Keratinocyte (primary cell): ENCODE data around the gene ZEB2. TPM values are rescaled to one million over a fixed set of nuclear protein-coding genes. Genes with fewer than 3 reads are reported as not detected.

Experiments used
- DNase-seq: peaks from one replicate; pipeline ENCODE4 v3.0.0-alpha.2; 2011; ENCODE audit warnings: low read depth, missing footprints, low spot score
- FAIRE-seq: peaks from 2 replicates; lab custom pipeline; 2011; peaks lifted over from hg19 to GRCh38; lab: Jason Lieb, UNC
- H2AFZ ChIP-seq: 2 replicates; pipeline ENCODE4 v1.6.0; 2012; ENCODE audit warnings: low read length, control low read depth, inconsistent platforms; ENCODE audit not compliant: control insufficient read depth
- H3K27ac ChIP-seq: 2 replicates; pipeline ENCODE4 v1.5.1; 2011; ENCODE audit warnings: low read length; ENCODE audit not compliant: control insufficient read depth, insufficient read depth
- H3K27me3 ChIP-seq: 3 replicates; pipeline ENCODE4 v1.6.0; 2011; ENCODE audit warnings: low read length; ENCODE audit not compliant: control insufficient read depth, insufficient read depth; ENCODE audit errors: extremely low read depth
- H3K36me3 ChIP-seq, 2 experiments: 2 replicates in 1 of 2; 3 replicates in 1 of 2; pipeline ENCODE4 v1.5.1; 2011; ENCODE audit warnings: low read length in 2 of 2, mild to moderate bottlenecking in 1 of 2; ENCODE audit not compliant: control insufficient read depth in 2 of 2, insufficient read depth in 2 of 2; ENCODE audit errors: extremely low read depth in 1 of 2
- H3K4me1 ChIP-seq: 3 replicates; pipeline ENCODE4 v1.5.1; 2011; ENCODE audit warnings: low read length; ENCODE audit not compliant: control insufficient read depth, insufficient read depth; ENCODE audit errors: extremely low read depth
- H3K4me2 ChIP-seq: 3 replicates; pipeline ENCODE4 v1.6.0; 2011; ENCODE audit warnings: low read depth, low read length; ENCODE audit not compliant: control insufficient read depth, insufficient read depth; ENCODE audit errors: extremely low read depth
- H3K4me3 ChIP-seq, 3 experiments: fragments of 200-600 bp in 1 of 3; sonication (generic) in 1 of 3; 2 replicates in 2 of 3; 3 replicates in 1 of 3; pipeline ENCODE4 v1.5.1; 2011 to 2016; ENCODE audit warnings: low read length in 3 of 3, mild to moderate bottlenecking in 3 of 3, control low read depth in 2 of 3, inconsistent platforms in 1 of 3, low read depth in 1 of 3, mixed read lengths in 1 of 3, mixed run types in 1 of 3, moderate library complexity in 1 of 3; ENCODE audit not compliant: control insufficient read depth in 2 of 3, insufficient read depth in 2 of 3; ENCODE audit errors: extremely low read depth in 1 of 3
- H3K79me2 ChIP-seq: 2 replicates; pipeline ENCODE4 v1.6.0; 2012; ENCODE audit warnings: low read length; ENCODE audit not compliant: control insufficient read depth, insufficient read depth
- H3K9ac ChIP-seq: 3 replicates; pipeline ENCODE4 v1.6.0; 2011; ENCODE audit warnings: low read length; ENCODE audit not compliant: control insufficient read depth, insufficient read depth; ENCODE audit errors: extremely low read depth
- H3K9me1 ChIP-seq: 3 replicates; pipeline ENCODE4 v1.6.0; 2011; ENCODE audit warnings: low read length; ENCODE audit not compliant: control insufficient read depth, insufficient read depth; ENCODE audit errors: extremely low read depth
- H3K9me3 ChIP-seq: 2 replicates; pipeline ENCODE4 v1.5.1; 2012; ENCODE audit warnings: low read depth, low read length; ENCODE audit not compliant: control insufficient read depth
- H4K20me1 ChIP-seq: 3 replicates; pipeline ENCODE4 v1.6.0; 2011; ENCODE audit warnings: low read length; ENCODE audit not compliant: control insufficient read depth, insufficient read depth; ENCODE audit errors: extremely low read depth
- CTCF ChIP-seq, 3 experiments: IDR thresholded peaks in 1 of 3; conservative IDR thresholded peaks in 1 of 3; optimal IDR thresholded peaks in 1 of 3; 2 replicates in 2 of 3; 3 replicates in 1 of 3; pipeline versions ENCODE3 to v1.5.1; 2011; ENCODE audit warnings: low read length in 3 of 3, mild to moderate bottlenecking in 3 of 3, moderate library complexity in 2 of 3, control low read depth in 1 of 3, inconsistent platforms in 1 of 3; ENCODE audit not compliant: insufficient read depth in 2 of 3; ENCODE audit errors: extremely low read depth in 1 of 3
- EZH2 ChIP-seq: IDR thresholded peaks from one replicate; pipeline ENCODE4 v1.6.1; 2012; ENCODE audit warnings: inconsistent platforms, mild to moderate bottlenecking, low read length, moderate library complexity
- dilution Hi-C: fragments of 300-500 bp; cut with MboI; formaldehyde crosslinking; loops from one replicate; pipeline ENCODE4 v1.7.0; 2020; ENCODE audit warnings: low sequenced_read_pairs; ENCODE audit not compliant: extremely low pct_ligation_motif_present
- polyA plus RNA-seq, 5 experiments: library from polyadenylated mRNA; depleted of rRNA in 3 of 5; stranded (reverse) in 3 of 5; stranded (forward) in 1 of 5; unstranded in 1 of 5; fragments of >200 nt; gene quantifications; 1 replicate in 1 of 5; 2 replicates in 3 of 5; 3 replicates in 1 of 5; pipeline versions ENCODE4 v1.2.1 to v1.2.3, GENCODE V29; 2011 to 2012; ENCODE audit warnings: missing spikeins in 2 of 5, low read depth in 1 of 5, low replicate concordance in 1 of 5

Gene ZEB2
- polyA plus RNA-seq, 1 donor (not counting 4 experiments of a cell fraction or from before 2014, with no cell fraction given), result 0.12 TPM

- Histone ChIP-seq H3K9me3 (no peaks in the 10 kb centered on the region), H3K9ac (peak overlapping the region; percentile 34), H3K4me3 (peak overlapping the region; percentile 41 to 48 (median 48)), H4K20me1 (peaks cover 2% of the 10 kb centered on the region), H3K27me3 (peaks cover 95% of the 10 kb centered on the region), H3K4me1 (peaks cover 5% of the 10 kb centered on the region), H3K9me1 (no peaks in the 10 kb centered on the region), H3K36me3 (no peaks in the 10 kb centered on the region), H3K27ac (no peak overlapping the region), H2AFZ (peak overlapping the region; percentile 74), H3K79me2 (no peaks in the 10 kb centered on the region), H3K4me2 (peak overlapping the region; percentile 68)
- no peak for TF ChIP-seq CTCF (optimal IDR thresholded peaks at IDR 0.05 in 1 of 3, IDR thresholded peaks at IDR 0.05 in 1 of 3, conservative IDR thresholded peaks at IDR 0.05 in 1 of 3; ENCODE audit: extremely low read depth in 1 of 3, insufficient read depth in 2 of 3, low read length in 3 of 3)
- TF ChIP-seq EZH2, result peak; percentile 66
- dilution Hi-C loops, result no loop called here
- FAIRE-seq, result no peak
- DNase-seq, result no peak
These were observed 2.7 kb downstream of the ZEB2 start for GRCh38 chr2:144516981-144517865.

GRCh38 chr2:144516411-144516980 is 3.4 kb downstream of the ZEB2 start:
- Histone ChIP-seq H3K9me3 (no peaks in the 10 kb centered on the region), H3K36me3 (no peaks in the 10 kb centered on the region), H3K9me1 (no peaks in the 10 kb centered on the region), H3K27me3 (peaks cover 95% of the 10 kb centered on the region), H3K4me3 (peak overlapping the region in 2 of 3 experiments; percentile 7 to 12), H3K27ac (no peak overlapping the region), H2AFZ (no peak overlapping the region), H3K9ac (no peak overlapping the region), H3K79me2 (no peaks in the 10 kb centered on the region), H3K4me1 (peaks cover 5% of the 10 kb centered on the region), H3K4me2 (peak overlapping the region; percentile 68), H4K20me1 (peaks cover 2% of the 10 kb centered on the region)
- TF ChIP-seq EZH2, result peak; percentile 84
- TF ChIP-seq CTCF (optimal IDR thresholded peaks at IDR 0.05 in 1 of 3, IDR thresholded peaks at IDR 0.05 in 1 of 3, conservative IDR thresholded peaks at IDR 0.05 in 1 of 3; ENCODE audit: extremely low read depth in 1 of 3, insufficient read depth in 2 of 3, low read length in 3 of 3), result no peak
- FAIRE-seq (no peak), DNase-seq (no peak)
- dilution Hi-C loops, result no loop called here
